Measurements from ENCODE around the gene OXT. TPM values are rescaled to one million over a fixed set of nuclear protein-coding genes. Genes with fewer than 3 reads are reported as not detected.

The OXT gene
- total RNA-seq, 2 experiments from 2014 or later, result 1.0 TPM; not detected in 1

GRCh38 chr20:3092611-3093379 lies 21.4 kb downstream of the OXT start:
- CTCF ChIA-PET, result interaction anchor here (0.7 to 1.0 kb wide), 2 partner anchors 8 to 349 kb away, joined by 3 to 4 read pairs; no protein-coding TSS in a partner anchor
- H3K36me3 Mint-ChIP-seq, result no peaks in the 10 kb centered on the region
- intact Hi-C loops (cut with micrococcal nuclease), result loop anchor here (10.0 kb wide), 1 partner anchor 62 kb away; the partner anchor contains the start of genes FASTKD5 and UBOX5
- H3K4me3 Mint-ChIP-seq, result peak overlapping the region; percentile 74
- H3K4me1 Mint-ChIP-seq (ENCODE audit: low read depth), result peaks cover 14% of the 10 kb centered on the region
- H3K27me3 Mint-ChIP-seq, result peaks cover 10% of the 10 kb centered on the region
- no peaks in the 10 kb centered on the region for H3K9me3 Mint-ChIP-seq
- peak; percentile 54 for DNase-seq
- POLR2A ChIA-PET, result interaction anchor here (0.6 to 1.4 kb wide), 2 partner anchors 10 to 41 kb away, joined by 3 to 4 read pairs; no protein-coding TSS in a partner anchor
- peak overlapping the region; percentile 62 for H3K27ac Mint-ChIP-seq

DNA sequence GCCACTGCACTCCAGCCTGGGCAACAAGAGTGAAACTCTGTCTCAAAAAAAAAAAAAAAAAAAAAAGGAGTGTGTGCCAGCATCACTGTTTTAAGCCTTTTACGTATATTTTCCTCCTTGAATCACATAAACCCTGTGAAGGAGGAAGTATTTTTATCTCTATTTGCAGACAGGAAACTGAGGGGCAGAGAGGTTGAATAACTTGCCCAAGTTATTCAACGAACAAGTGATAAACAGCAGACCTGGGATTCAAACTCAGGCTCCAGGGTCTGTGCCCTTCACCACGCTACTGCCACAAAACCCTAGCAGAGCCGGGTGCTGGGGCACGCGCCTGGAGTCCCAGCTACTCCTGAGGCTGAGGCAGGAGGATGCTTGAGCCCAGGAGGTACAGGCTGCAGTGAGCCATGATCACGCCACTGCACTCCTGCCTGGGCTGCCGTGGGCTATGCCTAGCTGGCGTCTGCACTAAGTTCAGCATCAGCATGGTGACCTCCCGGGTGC lies 22.5 kb downstream of the OXT start:
- Mint-ChIP-seq H3K9me3 (no peaks in the 10 kb centered on the region), H3K4me1 (ENCODE audit: low read depth) (peaks cover 14% of the 10 kb centered on the region), H3K36me3 (no peaks in the 10 kb centered on the region), H3K27me3 (peaks cover 10% of the 10 kb centered on the region), H3K27ac (peak overlapping the region; percentile 18), H3K4me3 (no peak overlapping the region)
- DNase-seq, result peak; percentile 20
- ChIA-PET CTCF (interaction anchor here (0.8 to 1.0 kb wide), 2 partner anchors 25 to 40 kb away, joined by 3 read pairs; no protein-coding TSS in a partner anchor), POLR2A (no interaction called here)
- intact Hi-C loops (cut with micrococcal nuclease), result loop anchor here (10.0 kb wide), 1 partner anchor 61 kb away; the partner anchor contains the start of genes FASTKD5 and UBOX5

GRCh38 chr20:3094848-3095629 lies 23.6 kb downstream of the OXT start:
- Mint-ChIP-seq H3K4me1 (ENCODE audit: low read depth) (peaks cover 14% of the 10 kb centered on the region), H3K36me3 (no peaks in the 10 kb centered on the region), H3K27ac (no peak overlapping the region), H3K9me3 (no peaks in the 10 kb centered on the region), H3K4me3 (no peak overlapping the region), H3K27me3 (peaks cover 10% of the 10 kb centered on the region)
- no peak for DNase-seq
- ChIA-PET POLR2A (no interaction called here), CTCF (interaction anchor here (0.6 to 1.5 kb wide), 3 partner anchors 19 to 759 kb away, joined by 3 to 4 read pairs (median 3); no protein-coding TSS in a partner anchor)
- intact Hi-C loops (cut with micrococcal nuclease), result loop anchor here (10.0 kb wide), 1 partner anchor 60 kb away; the partner anchor contains the start of genes FASTKD5 and UBOX5

- H3K27ac Mint-ChIP-seq, result no peak overlapping the region
- no peaks in the 10 kb centered on the region for H3K9me3 Mint-ChIP-seq
- ChIA-PET POLR2A (interaction anchor here (0.6 kb wide), 1 partner anchor 142 kb away, joined by 4 read pairs; no protein-coding TSS in a partner anchor), CTCF (interaction anchor here (1.0 to 1.1 kb wide), 2 partner anchors 8 to 659 kb away, joined by 3 read pairs; no protein-coding TSS in a partner anchor)
- no peak overlapping the region for H3K4me3 Mint-ChIP-seq
- intact Hi-C loops (cut with micrococcal nuclease), result no loop called here
- no peaks in the 10 kb centered on the region for H3K27me3 Mint-ChIP-seq
- DNase-seq, result no peak
- no peaks in the 10 kb centered on the region for H3K36me3 Mint-ChIP-seq
- peaks cover 15% of the 10 kb centered on the region for H3K4me1 Mint-ChIP-seq (ENCODE audit: low read depth)
Observed at GRCh38 chr20:3100480-3100879, 29.1 kb downstream of the OXT start.

GRCh38 chr20:3101251-3101650 lies 29.8 kb downstream of the OXT start:
- CTCF ChIA-PET, result interaction anchor here (0.7 to 1.3 kb wide), 3 partner anchors 9 to 389 kb away, joined by 3 to 4 read pairs (median 3); no protein-coding TSS in a partner anchor
- intact Hi-C loops (cut with micrococcal nuclease), result no loop called here
- DNase-seq, result no peak
- Mint-ChIP-seq H3K9me3 (no peaks in the 10 kb centered on the region), H3K27me3 (no peaks in the 10 kb centered on the region), H3K27ac (no peak overlapping the region), H3K36me3 (no peaks in the 10 kb centered on the region), H3K4me3 (no peak overlapping the region), H3K4me1 (ENCODE audit: low read depth) (peaks cover 15% of the 10 kb centered on the region)
- POLR2A ChIA-PET, result interaction anchor here (0.6 kb wide), 1 partner anchor 141 kb away, joined by 4 read pairs; no protein-coding TSS in a partner anchor

- DNase-seq, result peak; percentile 88
- intact Hi-C loops (cut with micrococcal nuclease), result no loop called here
- peaks cover 15% of the 10 kb centered on the region for H3K4me1 Mint-ChIP-seq (ENCODE audit: low read depth)
- no peaks in the 10 kb centered on the region for H3K9me3 Mint-ChIP-seq
- CTCF ChIA-PET, result interaction anchor here (0.7 to 1.5 kb wide), 6 partner anchors 9 to 390 kb away, joined by 3 to 6 read pairs (median 3); no protein-coding TSS in a partner anchor
- H3K27ac Mint-ChIP-seq, result no peak overlapping the region
- POLR2A ChIA-PET, result interaction anchor here (0.8 kb wide), 1 partner anchor 24 kb away, joined by 4 read pairs; no protein-coding TSS in a partner anchor
- no peaks in the 10 kb centered on the region for H3K27me3 Mint-ChIP-seq
- H3K4me3 Mint-ChIP-seq, result no peak overlapping the region
- H3K36me3 Mint-ChIP-seq, result no peaks in the 10 kb centered on the region
Observed at GRCh38 chr20:3101737-3102574, 30.5 kb downstream of the OXT start.

GRCh38 chr20:3102575-3103368 lies 31.4 kb downstream of the OXT start:
- Mint-ChIP-seq H3K27me3 (no peaks in the 10 kb centered on the region), H3K27ac (no peak overlapping the region), H3K4me3 (no peak overlapping the region), H3K4me1 (ENCODE audit: low read depth) (peaks cover 15% of the 10 kb centered on the region), H3K36me3 (no peaks in the 10 kb centered on the region), H3K9me3 (no peaks in the 10 kb centered on the region)
- no peak for DNase-seq
- intact Hi-C loops (cut with micrococcal nuclease), result no loop called here
- CTCF ChIA-PET, result interaction anchor here (0.7 to 1.5 kb wide), 3 partner anchors 13 to 49 kb away, joined by 3 to 6 read pairs (median 4); no protein-coding TSS in a partner anchor
- POLR2A ChIA-PET, result interaction anchor here (0.8 kb wide), 1 partner anchor 25 kb away, joined by 4 read pairs; no protein-coding TSS in a partner anchor

GRCh38 chr20:3103369-3104032 lies 32.1 kb downstream of the OXT start:
- H3K4me3 Mint-ChIP-seq, result no peak overlapping the region
- POLR2A ChIA-PET, result interaction anchor here (0.6 kb wide), 1 partner anchor 389 kb away, joined by 4 read pairs; no protein-coding TSS in a partner anchor
- H3K4me1 Mint-ChIP-seq (ENCODE audit: low read depth), result peaks cover 15% of the 10 kb centered on the region

DNA sequence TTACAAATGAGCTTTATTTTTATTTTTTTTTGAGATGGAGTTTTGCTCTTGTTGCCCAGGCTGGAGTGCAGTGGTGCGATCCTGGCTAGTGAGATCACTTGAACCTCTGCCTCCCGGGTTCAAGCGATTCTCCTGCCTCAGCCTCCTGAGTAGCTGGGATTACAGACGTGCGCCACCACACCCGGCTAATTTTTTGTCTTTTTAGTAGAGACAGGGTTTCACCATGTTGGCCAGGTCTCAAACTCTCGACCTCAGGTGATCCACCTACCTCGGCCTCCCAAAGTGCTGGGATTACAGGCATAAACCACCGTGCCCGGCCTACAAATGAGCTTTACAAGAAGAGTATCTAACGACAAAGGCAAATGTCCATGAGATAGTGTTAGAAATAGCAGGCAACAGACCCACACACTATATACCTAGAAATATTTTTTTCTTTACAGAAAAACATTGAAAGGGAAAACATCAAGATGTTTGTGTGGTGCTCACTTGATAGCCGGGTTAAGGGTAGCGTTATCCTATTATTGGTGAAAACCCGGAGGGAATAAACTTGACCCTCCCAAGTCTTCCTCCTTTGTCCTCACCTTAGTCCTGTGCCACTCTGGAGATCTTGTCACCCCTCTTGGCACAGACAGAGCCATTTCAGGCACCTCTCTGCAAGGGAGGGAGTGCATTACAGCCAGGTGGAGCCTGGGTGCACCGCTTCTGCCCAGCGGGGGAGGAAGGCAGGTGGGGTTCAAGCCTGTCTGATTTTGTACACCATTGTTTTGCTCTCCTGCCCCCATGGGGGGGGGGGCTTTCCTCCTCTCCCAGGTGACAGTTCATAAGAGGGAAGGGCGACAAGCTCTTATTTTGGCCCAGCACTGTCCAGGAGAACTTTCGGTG lies 34.1 kb downstream of the OXT start:
- H3K9me3 Mint-ChIP-seq, result no peaks in the 10 kb centered on the region
- intact Hi-C loops (cut with micrococcal nuclease), result no loop called here
- DNase-seq, result no peak
- no peak overlapping the region for H3K27ac Mint-ChIP-seq
- H3K27me3 Mint-ChIP-seq, result no peaks in the 10 kb centered on the region
- no peak overlapping the region for H3K4me3 Mint-ChIP-seq
- POLR2A ChIA-PET, result no interaction called here
- CTCF ChIA-PET, result no interaction called here
- H3K36me3 Mint-ChIP-seq, result no peaks in the 10 kb centered on the region
- peaks cover 15% of the 10 kb centered on the region for H3K4me1 Mint-ChIP-seq (ENCODE audit: low read depth)

More at GRCh38 chr20:3103369-3104032, 32.1 kb downstream of the OXT start:
- H3K9me3 Mint-ChIP-seq, result no peaks in the 10 kb centered on the region
- H3K27me3 Mint-ChIP-seq, result no peaks in the 10 kb centered on the region
- intact Hi-C loops (cut with micrococcal nuclease), result no loop called here
- no peaks in the 10 kb centered on the region for H3K36me3 Mint-ChIP-seq
- CTCF ChIA-PET, result no interaction called here
- DNase-seq, result no peak
- no peak overlapping the region for H3K27ac Mint-ChIP-seq
